UCSD-AML1 (cell line): ENCODE results near the gene WDR82.

Source experiments
- DNase-seq: peaks from one replicate; lab custom pipeline; 2025; ENCODE audit not compliant: unreplicated experiment; lab: John Stamatoyannopoulos, UW

WDR82 gene

DNA sequence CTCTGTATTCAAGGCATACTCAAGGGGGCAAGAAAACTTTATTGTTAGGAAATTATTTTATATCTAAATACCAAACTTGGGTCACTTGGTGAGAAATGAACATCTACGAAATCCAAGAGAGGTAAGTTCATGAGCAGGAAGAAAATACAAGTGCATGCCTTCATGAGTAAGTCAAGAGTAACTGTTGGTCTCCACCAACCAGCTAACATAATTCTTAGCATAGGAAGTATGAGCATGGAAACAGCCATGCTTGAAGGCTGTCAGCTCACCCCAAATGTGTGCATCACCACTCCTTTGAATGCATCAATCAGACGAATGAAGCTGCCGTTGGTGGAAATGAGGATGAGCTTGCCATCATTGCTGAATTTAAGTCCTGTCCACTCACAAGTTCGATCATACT lies 19.0 kb downstream of the WDR82 start:
- no peak for DNase-seq

DNA sequence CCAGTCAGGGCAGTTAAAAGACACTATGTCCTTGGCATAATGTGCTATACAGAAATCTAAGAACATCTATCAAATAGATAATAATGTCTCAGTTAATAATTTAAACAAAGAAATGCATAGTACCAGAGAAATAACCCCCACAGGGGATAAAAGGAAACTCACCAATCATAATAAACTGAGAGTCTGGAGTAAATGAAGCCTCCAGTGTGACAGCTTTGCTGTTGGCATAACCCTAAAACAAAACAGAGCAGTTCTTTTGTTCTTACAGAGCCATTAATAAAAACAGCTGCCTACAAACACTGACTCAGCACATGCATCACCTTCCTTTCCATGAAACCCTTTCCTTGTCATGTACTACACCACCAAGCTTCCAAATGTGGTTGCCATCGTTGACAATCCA lies 19.4 kb downstream of the WDR82 start:
- no peak for DNase-seq

DNA sequence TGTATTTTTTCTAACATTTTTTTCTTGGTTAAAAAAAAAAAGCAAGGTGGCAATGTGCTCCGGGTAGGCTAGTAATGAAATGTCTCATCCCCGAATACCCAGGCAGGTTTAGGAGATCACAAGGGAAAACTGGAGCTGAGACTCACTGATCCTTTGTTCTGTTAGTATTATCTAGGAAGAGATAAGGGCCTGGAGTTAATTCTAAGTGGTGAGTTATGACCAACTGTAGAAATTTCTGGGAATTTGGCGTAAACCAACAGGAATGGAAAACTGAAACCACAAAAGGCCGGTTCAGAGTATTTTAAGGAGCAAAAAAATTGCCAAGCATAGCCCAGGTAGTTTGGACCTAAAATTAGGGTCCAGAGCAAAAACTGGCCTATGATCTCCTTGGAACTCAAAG lies 20.5 kb downstream of the WDR82 start:
- DNase-seq = no peak

DNA sequence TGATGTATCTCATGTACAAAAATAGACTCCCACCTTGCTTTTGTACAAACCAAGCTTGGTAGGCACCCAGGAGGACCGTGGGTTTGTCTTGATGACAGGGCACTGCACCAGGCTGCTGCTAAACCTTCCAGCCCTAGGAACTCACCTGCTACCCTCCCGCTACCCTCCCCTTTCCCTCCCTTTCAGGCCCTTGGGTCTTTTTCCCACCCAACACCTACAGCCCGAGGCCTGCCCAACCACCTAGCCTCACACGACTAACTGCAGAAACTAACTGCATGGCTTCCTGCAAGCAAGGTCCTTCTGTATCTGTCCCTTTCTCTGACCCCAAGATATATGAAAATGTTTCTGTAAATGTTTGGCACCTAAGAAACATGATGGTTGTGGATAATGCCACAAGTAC lies 21.8 kb downstream of the WDR82 start:
- no peak for DNase-seq

DNA sequence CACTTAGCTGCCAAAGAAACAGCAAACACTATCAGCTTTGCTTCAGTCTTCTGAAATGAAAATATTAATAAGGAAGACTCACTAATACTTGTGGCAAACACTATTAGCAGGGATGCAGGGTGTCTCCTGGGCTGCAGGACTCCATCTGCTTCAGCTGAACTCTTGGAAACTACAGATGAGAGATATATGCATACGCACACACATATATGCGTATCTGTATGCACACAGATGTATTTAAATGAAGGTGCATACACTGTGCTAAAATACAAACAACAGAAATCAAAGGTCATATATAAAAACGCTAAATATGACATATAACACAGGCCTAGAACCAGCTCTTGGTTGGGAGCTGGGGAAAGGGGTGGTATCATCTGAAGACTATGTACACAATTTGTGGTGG lies 22.3 kb downstream of the WDR82 start:
- DNase-seq = no peak

DNA sequence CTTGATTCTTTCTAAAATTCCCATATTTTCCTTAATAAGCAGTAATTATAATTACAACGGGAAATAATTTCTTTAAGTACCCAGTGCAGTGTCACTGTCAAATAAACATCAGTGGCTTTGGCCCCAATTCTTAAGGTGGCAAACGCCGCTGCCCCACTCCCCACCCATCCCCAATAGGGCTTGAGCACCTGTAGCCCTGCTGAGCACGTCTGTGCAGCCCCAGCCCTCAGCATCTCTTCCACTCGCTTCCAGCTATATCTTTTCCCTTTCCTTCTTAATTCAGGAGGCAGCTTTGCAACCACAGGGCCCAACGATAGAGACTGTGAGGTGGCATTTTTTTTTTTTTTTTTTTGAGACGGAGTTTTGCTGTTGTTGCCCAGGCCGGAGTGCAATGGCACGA lies 23.8 kb downstream of the WDR82 start:
- no peak for DNase-seq

DNA sequence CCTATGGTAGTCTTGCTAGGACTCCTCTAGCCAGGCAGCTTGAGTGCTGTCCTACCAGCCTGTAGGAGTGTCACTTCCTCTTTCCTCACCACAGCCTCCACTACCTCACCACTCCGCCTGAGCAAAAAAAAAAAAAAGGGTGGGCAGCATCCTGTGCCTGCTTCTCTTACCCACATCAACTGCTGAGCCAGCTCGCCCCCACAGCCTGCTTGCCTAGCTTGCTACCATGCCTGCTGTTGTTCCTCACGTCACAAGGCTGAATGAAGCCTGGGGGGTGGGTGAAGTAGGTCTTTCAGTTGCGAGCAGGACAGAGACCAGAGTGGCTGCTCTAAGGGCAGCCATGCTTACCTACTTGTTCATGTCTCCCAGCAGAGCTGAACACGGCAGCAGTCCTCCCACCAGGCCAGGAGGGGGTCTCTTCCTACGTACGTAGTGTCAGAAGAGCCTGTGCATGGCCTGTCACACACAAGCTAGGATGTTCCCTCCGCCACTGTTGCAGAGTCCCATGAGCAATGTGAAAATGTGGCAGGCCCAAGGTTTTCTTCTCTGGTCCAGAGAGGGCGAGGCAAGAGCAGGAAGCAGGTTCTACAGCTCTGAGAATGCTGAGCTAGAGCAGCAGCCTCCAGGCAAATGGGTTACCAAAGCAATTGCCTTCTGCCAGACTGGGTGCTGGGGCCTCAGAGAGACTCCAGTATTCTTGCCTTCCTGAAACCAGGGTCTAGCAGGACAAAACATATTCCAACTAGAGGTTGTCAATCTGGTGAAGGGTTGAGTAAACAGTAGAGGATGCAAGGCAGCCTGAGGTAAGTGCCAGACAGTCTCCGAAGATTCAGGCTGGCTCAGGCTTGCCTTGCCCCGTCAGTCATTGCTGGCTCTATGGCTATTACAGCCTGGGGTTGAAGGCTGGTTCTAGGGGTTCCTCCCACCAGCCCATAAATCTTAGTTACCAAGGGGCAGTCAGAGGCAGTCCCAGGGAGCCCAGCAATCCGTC lies 24.8 kb downstream of the WDR82 start:
- DNase-seq = peak; percentile 84

GRCh38 chr3:52250122-52250521 lies 28.3 kb downstream of the WDR82 start:
- no peak for DNase-seq

GRCh38 chr3:52249683-52250082 lies 28.8 kb downstream of the WDR82 start:
- no peak for DNase-seq

- no peak for DNase-seq
Observed at GRCh38 chr3:52248816-52249547, 29.5 kb downstream of the WDR82 start.

DNA sequence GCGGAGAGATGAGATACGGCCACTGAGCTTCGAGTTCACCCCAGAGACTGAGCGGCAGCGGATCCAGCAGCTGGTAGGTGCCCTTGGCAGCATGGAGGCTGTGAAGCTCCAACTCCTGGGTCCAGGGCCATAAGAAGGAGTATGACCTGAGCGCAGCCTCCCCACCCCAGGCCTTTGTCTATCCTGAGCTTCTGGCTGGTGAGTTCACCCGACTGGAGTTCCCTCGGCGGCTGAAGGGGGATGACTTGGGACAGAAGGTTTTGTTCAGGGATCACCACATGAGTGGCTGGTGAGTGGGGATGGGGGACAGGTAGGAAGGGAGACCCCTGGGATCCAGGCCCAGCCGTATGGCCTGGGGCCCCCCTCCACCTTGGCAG lies 30.3 kb downstream of the WDR82 start:
- DNase-seq = no peak

DNA sequence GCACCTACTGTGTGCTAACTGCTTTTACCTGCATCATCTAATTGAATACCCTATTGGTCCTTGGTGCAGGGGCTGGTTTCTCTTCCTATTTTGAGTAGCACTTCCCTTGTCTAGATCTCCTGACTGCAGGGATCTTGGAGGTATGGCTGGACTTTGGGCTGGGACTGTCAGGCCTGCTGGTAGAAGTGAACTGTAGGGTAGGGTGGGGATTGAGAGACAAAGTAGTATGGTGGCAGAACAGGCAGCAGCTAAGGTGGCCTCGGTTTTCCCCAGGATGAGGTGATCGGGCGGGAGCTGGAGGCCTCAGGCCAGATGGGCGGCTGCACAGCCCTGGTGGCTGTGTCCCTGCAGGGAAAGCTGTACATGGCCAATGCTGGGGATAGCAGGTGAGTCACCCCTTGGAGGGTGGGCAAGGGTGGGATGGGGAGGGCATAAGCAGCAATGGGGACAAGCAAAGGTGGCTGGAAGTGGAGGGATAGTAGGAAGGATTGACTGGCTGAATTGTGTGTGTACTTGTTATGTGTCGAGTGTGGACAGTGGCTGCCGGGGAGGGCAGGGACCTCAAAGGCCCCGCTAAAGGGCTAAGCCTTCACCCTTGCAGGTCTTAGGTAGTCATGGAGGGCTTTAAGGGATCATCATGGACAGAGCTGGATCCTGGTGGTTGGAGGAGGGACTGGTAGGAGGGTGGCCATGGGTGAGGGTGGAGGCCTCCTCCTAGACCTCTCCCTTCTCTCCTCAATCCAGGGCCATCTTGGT lies 30.9 kb downstream of the WDR82 start:
- DNase-seq = no peak

GRCh38 chr3:52246728-52247408 lies 31.6 kb downstream of the WDR82 start:
- DNase-seq = no peak

GRCh38 chr3:52246264-52246620 lies 32.2 kb downstream of the WDR82 start:
- DNase-seq = no peak

DNA sequence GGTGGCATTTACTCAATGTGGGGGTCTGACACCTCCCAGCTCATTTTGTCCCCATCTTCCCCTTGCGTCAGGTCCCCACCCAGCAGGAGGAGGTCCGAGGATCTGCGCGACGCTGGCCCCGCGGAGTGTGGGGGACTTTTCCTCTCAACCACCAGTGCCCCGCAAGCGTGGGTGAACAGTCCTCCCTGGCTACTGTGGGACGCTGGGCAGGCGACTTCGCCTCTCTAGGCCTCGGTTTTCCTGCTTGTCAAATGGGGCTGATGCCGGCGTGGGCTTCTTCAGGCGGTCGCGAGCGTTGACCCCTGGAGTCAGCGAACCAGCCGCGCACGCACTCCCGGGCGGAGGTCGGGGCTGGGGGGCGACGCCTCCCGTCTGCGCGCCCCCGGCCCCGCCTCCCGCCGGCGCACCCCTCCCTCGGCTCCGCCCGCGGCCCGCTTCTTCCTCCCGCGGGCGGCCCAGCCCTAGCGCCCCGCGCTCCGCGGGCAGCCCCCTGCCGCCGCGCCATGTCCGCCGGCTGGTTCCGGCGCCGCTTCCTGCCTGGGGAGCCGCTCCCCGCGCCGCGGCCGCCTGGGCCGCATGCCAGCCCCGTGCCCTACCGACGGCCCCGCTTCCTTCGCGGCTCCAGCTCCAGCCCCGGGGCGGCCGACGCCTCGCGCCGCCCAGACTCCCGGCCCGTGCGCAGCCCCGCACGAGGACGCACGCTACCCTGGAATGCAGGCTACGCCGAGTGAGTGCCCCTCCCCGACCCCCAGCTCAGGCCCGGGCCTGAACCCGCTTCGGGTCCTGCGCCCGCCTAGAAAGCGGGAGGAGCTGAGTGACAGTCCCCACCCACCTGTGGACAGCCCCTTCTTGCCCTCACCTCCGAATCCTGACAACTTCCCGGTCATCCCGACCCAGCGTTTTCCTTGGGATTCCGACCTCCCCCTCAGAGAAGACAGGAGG lies 32.9 kb downstream of the WDR82 start, which contains the start of gene PPM1M:
PPM1M (plus strand) TSS at position 438 of the 942 bp plus-strand sequence; CDS start at position 504, 66 bp downstream.
- peak; percentile 74 for DNase-seq

- peak; percentile 76 for DNase-seq
Observed at GRCh38 chr3:52243791-52244628, 34.4 kb downstream of the WDR82 start.

GRCh38 chr3:52242039-52242438 lies 36.4 kb downstream of the WDR82 start:
- DNase-seq = no peak

GRCh38 chr3:52240886-52241370 lies 37.5 kb downstream of the WDR82 start:
- DNase-seq = no peak
